ENCODE measurements around the gene TMEM74B.
"Not testable (repeated sequence)": the region's sequence is repeated elsewhere in the genome, so short reads cannot be mapped to it uniquely, and the experiment has no call there.

The TMEM74B gene

GRCh38 chr20:1178103-1178502 lies 6.7 kb downstream of the TMEM74B start:
- no peak for DNase-seq

GRCh38 chr20:1177680-1178079 lies 7.1 kb downstream of the TMEM74B start:
- no peak for DNase-seq

GRCh38 chr20:1174787-1175186 lies 10.0 kb downstream of the TMEM74B start:
- DNase-seq, result no peak

DNA sequence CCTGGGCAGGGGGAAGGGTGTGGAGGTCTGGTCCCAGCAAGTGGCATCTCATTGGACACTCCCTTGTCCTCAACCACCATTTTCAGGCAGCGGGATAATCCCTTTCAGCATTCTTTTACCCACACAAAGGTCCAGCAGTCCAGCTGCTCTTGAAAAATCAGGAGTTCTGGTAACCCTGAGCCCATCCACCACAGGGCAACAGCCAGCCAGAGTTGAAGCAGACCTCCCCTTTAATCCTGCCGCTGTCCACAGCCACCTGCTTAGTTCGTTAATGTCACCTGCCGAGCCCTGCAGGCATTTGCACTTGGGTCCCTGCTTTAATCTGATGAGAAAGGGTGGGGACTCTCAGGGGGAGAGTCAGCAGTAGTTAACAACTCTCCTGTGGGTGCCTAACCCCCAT lies 11.1 kb downstream of the TMEM74B start:
- no peak for DNase-seq

DNA sequence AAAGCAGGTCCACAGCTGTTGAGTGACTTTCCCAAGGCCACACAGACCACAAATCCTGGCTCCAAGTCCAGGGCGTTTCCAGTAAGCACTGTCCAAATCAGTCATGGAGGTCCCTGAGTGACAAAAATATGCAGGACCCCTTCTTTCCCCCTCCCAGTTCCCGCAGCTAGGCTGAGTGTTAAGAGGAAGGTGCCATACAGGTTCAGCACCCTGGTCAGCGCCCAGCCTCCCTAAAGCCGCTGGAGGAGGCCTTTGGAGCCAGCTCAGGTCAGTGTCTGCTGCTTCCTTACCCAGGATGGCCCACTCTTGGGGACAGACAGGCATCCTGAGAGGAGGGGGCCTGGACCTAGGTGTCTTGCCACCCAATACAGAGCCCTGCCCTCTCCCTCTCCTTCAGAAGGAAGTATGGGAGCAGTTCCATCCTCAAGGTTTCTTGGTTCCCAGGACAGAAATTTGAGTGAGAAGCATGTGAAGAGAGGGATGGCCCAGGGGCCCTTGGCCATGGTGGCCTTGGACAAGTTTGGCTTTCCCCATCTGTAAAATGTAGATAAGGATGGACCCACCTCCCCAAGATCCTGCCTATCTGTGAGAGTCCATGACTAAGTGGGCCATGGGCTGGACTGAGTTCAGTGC lies 13.2 kb downstream of the TMEM74B start:
- DNase-seq, result no peak

- no peak for DNase-seq
Measured at GRCh38 chr20:1169224-1169623, 15.6 kb downstream of the TMEM74B start.

GRCh38 chr20:1166948-1167720 lies 17.6 kb downstream of the TMEM74B start:
- DNase-seq, result no peak

- DNase-seq, result no peak
Measured at GRCh38 chr20:1165941-1166340, 18.8 kb downstream of the TMEM74B start.

DNA sequence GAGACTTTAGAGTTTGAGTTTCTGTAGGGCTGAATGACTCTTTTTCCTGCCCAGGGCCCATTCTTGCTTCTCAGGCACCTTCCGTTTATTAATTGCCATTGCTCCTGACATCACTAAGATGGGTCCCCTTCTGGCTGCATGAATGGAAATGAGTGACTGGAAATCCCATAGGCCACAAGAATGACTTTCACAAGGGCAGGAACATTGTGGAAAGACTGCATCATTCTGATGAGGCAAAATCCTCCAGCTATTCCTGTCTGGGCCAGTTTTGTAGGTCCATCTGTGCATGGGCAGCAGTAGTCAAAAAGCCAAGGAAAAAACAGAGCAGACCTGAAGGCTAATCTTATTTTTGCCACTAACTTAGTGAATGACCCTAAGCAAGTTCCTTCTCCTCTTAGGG lies 19.3 kb downstream of the TMEM74B start:
- no peak for DNase-seq

- no peak for DNase-seq
Measured at GRCh38 chr20:1164871-1165270, 19.9 kb downstream of the TMEM74B start.

DNA sequence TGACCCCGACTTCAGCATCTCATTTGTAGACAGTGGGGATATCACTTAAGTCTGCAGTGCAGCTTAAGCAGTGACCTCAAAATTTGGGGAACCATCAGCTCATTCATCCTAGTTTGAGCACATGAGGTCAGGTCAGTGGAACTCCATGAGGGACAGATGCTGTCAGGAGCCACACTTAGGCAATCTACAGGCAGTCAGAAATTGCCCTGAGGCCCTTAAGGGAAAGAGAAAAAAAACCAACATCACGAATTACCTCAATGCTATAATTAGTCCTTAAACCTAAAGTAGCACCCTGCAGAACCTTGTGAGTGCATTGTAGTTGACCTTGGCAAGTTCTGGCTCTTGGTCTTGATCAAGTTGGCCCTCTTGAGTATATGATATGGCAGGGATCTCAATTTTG lies 21.1 kb downstream of the TMEM74B start:
- DNase-seq, result no peak

DNA sequence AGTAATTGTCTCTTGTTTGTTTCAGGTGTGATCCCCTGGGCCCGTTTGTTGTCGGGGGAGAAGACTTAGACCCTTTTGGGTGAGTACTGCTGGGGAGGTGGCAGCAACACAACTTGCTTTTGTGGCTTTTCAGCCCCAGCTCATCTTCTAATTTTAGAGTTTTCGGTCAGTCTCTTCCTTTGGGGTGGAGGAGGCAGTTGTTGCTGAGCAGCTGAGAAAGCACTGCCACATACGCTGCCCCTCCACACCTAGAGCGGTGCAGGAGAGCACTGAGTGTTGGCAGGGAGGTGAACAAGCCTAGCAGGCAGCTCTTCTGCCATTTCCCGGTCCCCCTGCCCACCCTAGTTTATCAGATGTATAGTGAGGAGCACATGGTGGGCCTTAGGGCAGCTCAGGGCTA lies 21.7 kb downstream of the TMEM74B start:
- DNase-seq, result no peak

DNA sequence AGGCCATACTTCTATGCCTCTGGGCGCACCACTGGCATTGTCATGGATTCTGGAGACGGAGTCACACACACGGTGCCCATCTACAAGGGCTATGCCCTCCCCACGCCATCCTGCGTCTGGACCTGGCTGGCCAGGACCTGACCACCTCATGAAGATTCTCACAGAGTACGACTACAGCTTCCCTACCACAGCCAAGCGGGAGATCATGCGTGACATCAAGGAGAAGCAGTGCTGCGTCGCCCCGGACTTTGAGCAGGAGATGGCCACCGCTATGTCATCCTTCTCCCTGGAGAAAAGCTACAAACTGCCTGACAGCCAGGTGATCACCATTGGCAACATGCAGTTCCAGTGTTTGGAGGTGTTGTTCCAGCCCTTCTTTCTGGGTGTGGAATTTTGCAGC lies 23.8 kb downstream of the TMEM74B start:
- DNase-seq, result no peak

DNA sequence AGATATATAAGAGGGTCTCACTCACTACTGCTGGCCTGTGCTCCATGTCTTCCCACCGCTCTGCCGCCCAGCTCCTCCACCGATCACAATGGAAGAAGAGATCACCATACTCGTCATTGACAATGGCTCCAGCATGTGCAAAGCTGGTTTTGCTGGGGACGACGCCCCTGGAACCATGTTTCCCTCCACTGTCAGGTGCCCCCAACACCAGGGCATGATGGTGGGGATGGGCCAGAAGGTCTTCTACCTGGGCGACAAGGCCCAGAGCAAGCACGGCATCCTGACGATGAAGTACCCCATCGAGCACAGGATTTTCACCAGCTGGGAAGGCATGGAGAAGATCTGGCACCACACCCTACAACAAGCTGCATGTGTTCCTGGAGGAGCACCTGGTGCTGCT lies 24.3 kb downstream of the TMEM74B start:
- DNase-seq, result no peak

- no peak for DNase-seq
Measured at GRCh38 chr20:1155342-1155741, 29.4 kb downstream of the TMEM74B start.

DNA sequence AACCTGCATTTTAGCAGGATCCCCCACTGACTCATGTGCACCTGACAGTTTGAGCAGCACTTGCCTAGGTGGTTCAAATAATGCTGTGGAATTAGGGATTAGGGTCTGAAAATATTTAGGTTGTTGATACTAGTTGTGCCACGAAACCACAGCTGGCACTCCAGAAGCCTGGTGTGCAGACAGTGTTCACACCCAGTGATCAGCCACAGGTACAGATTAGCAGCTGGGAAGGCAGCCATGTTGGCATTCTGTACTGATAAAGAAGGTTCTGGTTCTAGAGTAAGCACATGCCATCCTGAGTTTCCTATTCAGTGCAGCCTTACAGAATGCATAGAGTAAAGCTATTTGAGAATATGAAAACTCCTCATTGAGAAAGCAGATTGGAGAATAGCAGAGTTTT lies 30.1 kb downstream of the TMEM74B start:
- no peak for DNase-seq

DNA sequence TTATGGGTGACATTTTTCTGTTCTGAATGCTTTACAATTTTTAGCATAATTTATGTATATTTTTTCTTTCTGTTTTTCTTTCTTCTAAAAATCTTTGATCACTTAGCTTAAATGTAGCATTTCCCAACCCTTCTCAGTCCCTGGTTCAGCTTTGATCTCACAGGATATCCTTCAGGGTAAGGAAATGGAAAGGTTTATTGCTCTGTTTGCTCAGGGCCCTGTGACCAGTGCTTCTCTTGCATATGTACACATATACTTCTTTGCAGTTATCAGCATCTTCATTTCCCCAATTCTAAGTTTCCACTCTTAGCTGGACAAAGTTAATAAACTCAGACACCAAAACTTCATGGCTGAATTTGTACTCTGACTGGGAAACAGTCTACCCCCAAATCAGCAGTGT lies 30.6 kb downstream of the TMEM74B start:
- no peak for DNase-seq

- DNase-seq, result no peak
Measured at GRCh38 chr20:1150968-1151367, 33.8 kb downstream of the TMEM74B start.

DNA sequence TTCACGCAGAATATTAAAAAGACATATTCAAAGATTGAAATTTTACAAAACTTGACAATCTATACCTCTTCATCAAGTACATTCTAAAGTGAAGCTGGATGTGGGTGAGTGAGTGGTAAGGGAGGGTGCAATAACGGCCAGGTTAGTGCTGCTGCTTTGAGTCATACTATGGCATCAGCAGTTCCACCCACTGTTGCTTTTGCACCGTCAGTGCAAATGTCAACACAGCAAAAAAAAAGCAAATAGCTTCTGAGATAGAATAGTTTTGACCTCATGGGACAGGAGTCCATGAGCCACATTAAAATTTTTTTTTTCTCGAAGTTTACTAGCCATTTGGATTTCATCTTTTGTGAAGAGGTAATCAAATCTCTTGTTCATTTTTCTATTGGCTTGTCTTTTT lies 34.6 kb downstream of the TMEM74B start:
- DNase-seq, result no peak

DNA sequence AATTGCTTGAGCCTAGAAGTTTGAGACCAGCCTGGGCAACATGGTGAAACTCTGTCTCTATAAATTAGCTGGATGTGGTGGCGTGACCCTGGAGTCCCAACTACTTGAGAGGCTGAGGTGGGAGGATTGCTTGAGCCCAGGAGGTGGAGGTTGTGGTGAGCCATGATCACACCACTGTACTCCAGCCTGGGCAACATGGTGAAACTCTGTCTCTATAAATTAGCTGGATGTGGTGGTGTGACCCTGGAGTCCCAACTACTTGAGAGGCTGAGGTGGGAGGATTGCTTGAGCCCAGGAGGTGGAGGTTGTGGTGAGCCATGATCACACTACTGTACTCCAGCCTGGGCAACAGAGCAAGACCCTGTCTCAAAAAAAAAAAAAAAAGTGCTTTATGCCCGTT lies 35.0 kb downstream of the TMEM74B start:
- not testable (repeated sequence) for DNase-seq

GRCh38 chr20:1146957-1147356 lies 37.8 kb downstream of the TMEM74B start:
- no peak for DNase-seq

DNA sequence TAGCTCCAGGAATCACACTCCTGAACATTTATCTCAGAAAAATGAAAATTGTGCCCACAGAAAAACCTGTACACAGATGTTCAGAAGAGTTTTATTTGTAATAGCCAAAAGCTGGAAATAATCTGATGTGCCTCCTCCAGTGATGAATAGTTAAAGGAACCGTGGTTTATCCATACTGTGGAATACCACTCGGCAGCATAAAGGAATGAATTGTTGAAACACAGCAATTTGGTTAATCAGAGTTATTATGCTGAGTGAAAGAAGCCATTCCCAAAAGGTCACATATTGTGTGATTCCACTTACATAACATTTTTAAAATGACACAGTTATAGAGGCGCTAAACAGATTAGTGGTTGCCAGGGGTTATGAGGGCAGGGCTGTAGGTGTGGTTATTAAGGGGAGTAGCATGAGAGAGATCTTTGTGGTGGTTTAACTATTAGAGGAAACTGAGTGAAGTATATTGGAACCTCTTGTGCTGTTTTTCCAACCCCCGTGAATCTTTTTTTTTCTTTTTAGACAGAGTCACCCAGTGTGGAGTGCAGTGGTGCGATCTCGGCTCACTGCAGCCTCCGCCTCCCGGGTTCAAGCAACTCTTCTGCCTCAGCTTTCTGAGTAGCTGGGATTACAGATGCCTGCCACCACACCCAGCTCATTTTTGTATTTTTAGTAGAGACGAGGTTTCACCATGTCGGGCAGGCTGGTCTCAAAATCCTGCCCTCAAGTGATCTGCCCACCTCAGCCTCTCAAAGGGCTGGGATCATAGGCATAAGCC lies 40.2 kb downstream of the TMEM74B start:
- no peak for DNase-seq

GRCh38 chr20:1137236-1137635 lies 47.5 kb downstream of the TMEM74B start:
- no peak for DNase-seq

DNA sequence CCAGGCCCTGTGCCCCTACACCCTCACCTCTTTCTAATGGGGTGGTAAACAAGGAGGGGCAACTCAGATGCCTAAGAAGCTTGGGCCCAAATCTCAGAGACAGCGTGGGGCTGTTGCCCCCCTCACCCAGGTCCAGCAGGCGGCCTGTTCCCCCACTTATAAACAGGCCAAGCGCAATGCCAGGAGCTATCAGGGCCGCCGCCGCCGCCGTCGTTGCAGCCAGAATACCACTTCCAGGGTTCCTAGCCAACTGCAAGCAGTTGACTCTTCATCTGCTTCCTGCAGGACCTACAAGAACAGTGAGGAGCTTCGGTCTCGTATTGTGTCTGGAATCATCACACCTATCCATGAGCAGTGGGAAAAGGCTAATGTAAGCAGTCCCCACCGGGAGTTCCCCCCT lies 49.9 kb downstream of the TMEM74B start:
- no peak for DNase-seq
